DMS79 (cell line): ENCODE data around the gene RDH8.
"Not testable (repeated sequence)": the region's sequence is repeated elsewhere in the genome, so short reads cannot be mapped to it uniquely, and the experiment has no call there.

Experiments
- DNase-seq: peaks from one replicate; lab custom pipeline; 2025; lab: John Stamatoyannopoulos, UW

The RDH8 gene

GRCh38 chr19:10005632-10006334 is 7.5 kb upstream of the RDH8 start:
- DNase-seq = no peak

DNA sequence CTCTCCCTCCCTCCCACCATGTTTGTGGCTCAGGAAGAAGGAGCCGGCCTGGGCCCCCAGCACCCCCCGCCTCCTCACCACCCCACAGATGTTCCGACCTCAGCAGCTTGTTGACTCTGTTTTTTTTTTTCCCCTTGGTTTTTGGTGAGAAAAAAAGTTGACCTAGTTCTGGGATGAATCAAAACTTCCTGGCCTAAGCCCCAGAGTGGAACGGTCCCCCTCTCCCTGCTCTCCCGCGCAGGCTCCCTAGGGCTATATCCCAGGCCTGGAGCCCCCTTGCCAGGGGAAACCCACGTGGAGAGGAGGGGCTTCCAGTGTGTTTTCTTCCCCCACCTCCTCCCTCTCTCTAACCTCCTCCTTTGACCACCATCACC is 7.0 kb upstream of the RDH8 start:
- no peak for DNase-seq

GRCh38 chr19:10006752-10007323 is 6.4 kb upstream of the RDH8 start:
- DNase-seq = no peak

- DNase-seq = no peak
These were observed 5.7 kb upstream of the RDH8 start for GRCh38 chr19:10007371-10008183.

DNA sequence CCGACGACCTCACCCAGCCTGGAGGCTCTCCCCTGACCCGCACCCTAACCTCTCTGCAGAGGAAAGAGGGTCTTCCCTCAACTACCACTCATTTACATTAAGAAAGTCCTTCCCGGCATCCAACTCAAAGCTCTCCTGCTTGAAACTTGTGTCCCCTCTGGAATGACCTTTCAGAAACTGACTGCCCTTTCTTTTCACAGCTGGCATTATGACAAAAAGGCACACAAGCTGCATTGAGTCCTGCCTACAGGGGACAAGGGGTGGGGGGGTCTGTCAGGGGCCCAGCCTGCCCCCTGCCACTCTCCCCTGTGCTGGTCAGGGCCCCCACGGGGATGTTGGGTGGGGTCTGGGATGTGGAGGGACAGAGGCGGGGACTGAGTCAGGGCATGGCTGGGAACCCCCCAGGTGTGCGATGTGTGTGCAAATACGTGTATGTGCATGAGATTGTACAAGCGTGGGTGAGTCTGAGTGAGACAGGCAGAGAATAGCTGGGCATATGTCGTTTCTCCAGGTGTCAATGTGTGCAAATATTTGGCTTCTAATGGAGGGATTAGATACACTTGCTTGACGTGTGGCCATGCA is 5.0 kb upstream of the RDH8 start:
- no peak for DNase-seq

GRCh38 chr19:10009714-10010224 is 3.5 kb upstream of the RDH8 start:
- no peak for DNase-seq

DNA sequence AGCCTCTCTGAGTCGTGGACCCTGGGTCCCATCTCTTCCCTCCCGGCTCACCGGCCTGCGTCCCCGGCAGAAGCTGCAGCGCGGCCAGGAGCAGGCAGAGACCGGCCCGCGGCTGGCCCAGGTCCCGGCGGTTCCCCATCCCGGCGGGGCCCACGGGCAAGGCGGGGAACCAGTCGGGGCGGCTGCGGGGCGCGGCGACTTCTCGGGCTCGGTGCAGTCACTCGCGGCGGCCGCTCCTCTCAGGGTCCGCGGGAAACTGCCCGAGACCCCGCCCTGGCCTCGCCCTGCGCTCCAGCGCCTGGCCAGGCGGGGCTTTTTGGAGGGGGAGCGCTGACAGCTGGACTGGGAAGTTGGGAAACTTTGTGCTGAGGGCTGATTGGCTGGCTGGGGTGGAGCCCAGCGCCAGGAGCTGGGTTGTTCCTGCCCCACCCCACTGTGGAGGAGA is 3.0 kb upstream of the RDH8 start, which contains the start of gene COL5A3:
TSS of gene COL5A3 (minus strand) at position 258 of the 445 bp plus-strand sequence. CDS start at position 139, 119 bp downstream.
- no peak for DNase-seq

DNA sequence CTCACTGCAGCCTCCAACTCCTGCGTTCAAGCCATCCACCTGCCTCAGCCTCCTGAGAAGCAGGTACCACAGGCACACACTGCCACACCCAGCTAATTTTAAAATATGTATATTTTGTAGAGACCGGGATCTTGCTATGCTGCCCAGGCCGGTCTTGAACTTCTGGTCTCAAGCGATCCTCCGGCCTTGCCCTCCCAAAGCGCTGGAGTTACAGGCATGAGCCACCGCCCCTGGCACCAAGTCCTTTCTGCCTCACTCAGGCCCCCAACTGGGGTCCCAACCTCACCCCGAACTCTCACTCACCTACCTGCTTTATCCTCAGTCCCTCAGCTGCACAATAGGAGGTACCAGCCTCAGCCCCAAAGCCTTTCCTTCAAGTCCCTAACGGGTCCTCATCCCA is 2.3 kb upstream of the RDH8 start:
- no peak for DNase-seq

- DNase-seq = no peak
These were observed 1.3 kb upstream of the RDH8 start for GRCh38 chr19:10011974-10012373.

DNA sequence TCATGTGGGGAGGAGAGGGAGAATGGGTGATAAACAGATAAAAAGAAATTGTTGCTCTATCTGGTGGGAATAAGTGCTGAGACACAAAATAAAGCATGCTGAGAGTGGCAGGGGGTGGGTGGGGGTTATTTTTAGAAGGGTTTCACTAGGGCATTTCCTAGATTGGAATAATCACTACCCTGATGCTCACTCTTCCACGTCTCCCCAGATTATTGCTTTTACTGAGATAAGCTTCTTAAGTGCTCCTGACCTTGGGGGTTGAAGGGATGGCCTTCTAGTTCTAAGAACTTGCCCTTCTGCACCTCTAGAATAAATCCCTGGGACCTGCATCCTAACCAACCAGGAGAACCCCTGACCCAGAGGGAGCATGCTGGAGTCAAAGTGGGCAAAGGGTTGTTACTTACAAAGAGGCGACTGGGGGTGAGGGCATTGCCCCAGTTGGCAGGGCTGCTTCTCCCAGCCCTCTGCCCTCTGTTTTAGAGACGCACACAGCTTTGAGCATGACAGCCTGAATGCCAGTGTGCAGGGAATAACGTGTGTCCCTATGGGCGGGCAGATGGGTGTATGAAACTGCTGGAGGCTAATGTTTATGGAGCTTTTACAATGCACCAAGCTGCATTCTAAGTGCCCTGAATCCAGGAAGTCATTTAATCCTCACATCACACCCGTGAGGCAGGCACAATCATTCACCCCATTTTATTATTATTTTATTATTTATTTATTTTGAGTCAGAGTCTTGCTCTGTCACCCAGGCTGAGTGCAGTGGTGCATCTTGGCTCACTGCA is 743 bp downstream of the RDH8 start:
- DNase-seq = no peak

- no peak for DNase-seq
These were observed 5.0 kb downstream of the RDH8 start for GRCh38 chr19:10018263-10018662.

GRCh38 chr19:10018786-10019185 is 5.5 kb downstream of the RDH8 start:
- DNase-seq = no peak

DNA sequence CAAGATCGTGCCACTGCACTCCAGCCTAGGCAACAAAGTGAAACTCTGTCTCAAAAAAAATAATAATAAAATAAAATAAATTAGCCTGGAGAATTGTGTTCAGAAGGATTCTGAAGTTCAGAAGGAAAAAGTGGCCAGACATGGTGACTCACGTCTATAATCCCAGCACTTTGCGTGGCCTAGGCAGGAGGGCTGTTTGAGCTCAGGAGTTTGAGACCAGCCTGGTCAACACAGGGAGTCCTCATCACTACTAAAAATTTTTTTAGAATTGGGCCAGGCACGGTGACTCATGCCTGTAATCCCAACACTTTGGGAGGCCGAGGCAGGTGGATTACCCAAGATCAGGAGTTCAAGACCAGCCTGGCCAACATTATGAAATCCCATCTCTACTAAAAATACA is 6.0 kb downstream of the RDH8 start:
- DNase-seq = no peak

GRCh38 chr19:10020851-10021250 is 7.6 kb downstream of the RDH8 start:
- DNase-seq = no peak

GRCh38 chr19:10021446-10021845 is 8.2 kb downstream of the RDH8 start:
- no peak for DNase-seq

GRCh38 chr19:10021863-10022262 is 8.6 kb downstream of the RDH8 start:
- no peak for DNase-seq

GRCh38 chr19:10023096-10023495 is 9.8 kb downstream of the RDH8 start:
- not testable (repeated sequence) for DNase-seq

DNA sequence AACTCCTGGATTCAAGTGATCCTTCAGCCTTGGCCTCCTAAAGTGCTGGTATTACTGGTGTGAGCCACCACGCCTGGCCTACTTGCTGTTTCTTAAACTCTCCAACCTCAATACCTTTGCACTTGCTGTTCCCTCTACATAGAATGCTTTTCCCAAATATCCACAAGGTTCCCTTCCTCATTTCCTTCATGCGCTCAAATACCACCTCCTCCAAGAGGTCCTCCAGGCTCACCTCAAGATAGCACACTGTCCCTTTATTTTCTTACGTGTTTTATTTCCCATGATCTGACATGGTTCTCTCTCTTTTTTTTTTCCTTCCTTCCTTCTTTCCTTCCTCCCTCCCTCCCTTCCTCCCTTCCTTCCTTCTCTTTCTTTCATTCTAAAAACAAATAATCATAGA is 13.5 kb downstream of the RDH8 start:
- DNase-seq = no peak

DNA sequence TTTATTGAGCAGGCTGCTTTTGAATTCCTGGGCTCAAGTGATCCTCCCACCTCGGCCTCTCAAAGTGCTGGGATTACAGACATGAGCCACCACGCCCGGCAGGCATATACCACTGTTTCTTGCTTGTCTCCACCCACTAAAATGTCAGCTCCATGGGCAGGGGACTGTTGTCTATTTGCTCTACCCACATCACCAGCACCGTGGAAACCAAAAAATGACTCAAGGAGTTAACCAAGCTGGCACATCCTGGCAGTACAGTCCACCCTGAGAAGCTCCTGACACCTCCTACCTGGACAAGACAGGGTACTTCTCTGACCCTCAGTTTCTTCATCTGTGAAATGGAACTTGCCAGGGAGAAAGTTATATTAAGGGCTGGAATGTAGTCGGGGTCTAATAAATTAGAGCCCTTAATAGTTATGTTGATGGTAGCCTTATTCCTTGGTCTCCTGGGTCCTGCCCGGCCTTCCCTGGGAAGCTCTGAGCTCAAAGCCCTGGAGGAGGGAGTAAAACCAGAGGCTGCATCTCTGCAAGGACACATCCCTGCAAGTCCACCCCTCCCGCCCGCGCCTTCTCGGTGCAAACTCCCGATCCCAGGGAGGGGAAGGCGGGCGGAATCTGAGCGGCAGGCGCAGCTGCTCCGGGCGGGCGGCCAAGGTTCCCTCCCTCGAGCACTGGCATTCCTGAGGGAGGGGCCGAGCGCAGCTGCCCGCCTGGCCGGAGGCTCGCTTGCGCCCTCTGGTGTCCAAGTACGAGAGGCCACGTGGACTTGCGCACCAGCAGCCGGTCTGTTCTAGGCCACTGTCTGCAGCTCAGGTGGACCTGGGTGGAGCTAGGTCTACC is 14.1 kb downstream of the RDH8 start:
- DNase-seq = peak; percentile 69

DNA sequence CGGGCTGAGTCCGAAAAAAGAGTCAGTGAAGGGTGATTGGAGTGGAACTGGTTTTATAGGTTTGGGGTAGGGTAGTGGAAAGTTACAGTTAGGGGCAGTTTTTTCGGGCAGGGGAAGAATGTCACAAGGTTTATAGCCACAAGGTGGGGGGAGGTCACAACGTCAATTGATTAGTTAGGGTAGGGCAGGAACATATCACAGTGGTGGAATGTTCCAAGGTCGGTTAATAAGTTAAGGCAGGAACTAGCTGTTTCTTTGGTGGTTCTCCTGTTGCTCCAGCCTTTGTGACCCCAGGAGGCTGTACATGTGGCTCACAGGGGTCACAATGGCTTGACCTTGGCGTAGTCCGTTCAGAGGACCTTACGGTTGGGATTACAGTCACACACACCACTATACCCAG is 20.3 kb downstream of the RDH8 start:
- no peak for DNase-seq

DNA sequence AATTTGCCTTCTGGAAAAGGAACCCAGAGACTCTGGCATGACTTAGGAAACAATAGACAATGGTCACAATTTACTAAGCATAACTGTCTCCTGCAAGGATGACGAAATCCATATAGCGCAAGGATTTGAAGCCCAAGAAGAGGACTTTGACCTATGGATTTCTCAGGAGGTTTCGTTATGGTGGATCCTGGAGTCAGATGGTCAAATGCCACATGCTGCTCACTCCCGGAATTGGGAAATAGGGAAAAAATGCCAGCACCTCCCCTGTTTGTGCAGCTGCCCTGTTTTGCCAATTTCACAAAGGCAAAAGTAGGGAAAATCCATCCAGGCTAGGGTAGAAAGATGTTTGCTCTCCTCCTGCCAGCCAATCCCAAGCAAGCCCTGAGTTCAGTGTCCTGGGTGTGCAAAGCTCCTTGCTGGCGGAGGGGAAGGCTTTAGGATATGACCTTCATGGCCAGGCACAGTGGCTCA is 23.4 kb downstream of the RDH8 start:
- no peak for DNase-seq
